K562 (cell line): ENCODE data around the gene DYRK4.

ENCODE experiments used
- SMC3 ChIP-seq: conservative IDR thresholded peaks from 2 replicates; pipeline ENCODE4 v1.6.1; 2011; ENCODE audit warnings: low read depth, low read length, improper control_type of control experiment; ENCODE audit not compliant: insufficient read depth
- TF ChIP-seq, protein P1 (sequence below): sonication (generic); formaldehyde crosslinking; IDR thresholded peaks from 2 replicates; pipeline ENCODE4 v1.8.0; 2023; ENCODE audit warnings: missing genetic modification reagents, mild to moderate bottlenecking, borderline replicate concordance
- TF ChIP-seq, protein P2 (sequence below): fragments of 450-650 bp; formaldehyde crosslinking; IDR thresholded peaks from 2 replicates; pipeline ENCODE4 v1.4.0; 2022; ENCODE audit warnings: missing genetic modification characterization

DNA sequence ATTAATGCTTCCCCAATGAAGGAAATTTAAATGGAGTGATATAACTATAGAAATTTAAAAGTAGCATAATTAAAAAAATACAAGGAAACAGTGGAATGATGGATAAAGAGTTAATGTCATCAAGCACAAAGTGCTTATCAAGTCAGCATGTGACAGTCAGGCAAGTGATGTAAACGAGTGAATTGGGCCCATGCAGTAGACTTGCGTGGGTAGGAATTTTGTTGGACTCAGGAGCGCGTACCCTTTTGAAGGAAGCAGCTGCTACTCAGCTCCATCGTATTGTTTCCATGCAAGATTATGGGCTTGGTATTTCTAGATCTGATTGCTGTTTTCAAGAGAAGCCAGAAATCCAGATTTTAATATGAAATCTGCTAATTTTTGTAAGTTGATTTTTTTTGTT is 4.4 kb upstream of the DYRK4 start:
- TF ChIP-seq, protein P1, sequence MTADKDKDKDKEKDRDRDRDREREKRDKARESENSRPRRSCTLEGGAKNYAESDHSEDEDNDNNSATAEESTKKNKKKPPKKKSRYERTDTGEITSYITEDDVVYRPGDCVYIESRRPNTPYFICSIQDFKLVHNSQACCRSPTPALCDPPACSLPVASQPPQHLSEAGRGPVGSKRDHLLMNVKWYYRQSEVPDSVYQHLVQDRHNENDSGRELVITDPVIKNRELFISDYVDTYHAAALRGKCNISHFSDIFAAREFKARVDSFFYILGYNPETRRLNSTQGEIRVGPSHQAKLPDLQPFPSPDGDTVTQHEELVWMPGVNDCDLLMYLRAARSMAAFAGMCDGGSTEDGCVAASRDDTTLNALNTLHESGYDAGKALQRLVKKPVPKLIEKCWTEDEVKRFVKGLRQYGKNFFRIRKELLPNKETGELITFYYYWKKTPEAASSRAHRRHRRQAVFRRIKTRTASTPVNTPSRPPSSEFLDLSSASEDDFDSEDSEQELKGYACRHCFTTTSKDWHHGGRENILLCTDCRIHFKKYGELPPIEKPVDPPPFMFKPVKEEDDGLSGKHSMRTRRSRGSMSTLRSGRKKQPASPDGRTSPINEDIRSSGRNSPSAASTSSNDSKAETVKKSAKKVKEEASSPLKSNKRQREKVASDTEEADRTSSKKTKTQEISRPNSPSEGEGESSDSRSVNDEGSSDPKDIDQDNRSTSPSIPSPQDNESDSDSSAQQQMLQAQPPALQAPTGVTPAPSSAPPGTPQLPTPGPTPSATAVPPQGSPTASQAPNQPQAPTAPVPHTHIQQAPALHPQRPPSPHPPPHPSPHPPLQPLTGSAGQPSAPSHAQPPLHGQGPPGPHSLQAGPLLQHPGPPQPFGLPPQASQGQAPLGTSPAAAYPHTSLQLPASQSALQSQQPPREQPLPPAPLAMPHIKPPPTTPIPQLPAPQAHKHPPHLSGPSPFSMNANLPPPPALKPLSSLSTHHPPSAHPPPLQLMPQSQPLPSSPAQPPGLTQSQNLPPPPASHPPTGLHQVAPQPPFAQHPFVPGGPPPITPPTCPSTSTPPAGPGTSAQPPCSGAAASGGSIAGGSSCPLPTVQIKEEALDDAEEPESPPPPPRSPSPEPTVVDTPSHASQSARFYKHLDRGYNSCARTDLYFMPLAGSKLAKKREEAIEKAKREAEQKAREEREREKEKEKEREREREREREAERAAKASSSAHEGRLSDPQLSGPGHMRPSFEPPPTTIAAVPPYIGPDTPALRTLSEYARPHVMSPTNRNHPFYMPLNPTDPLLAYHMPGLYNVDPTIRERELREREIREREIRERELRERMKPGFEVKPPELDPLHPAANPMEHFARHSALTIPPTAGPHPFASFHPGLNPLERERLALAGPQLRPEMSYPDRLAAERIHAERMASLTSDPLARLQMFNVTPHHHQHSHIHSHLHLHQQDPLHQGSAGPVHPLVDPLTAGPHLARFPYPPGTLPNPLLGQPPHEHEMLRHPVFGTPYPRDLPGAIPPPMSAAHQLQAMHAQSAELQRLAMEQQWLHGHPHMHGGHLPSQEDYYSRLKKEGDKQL, result no peak
- TF ChIP-seq, protein P2, sequence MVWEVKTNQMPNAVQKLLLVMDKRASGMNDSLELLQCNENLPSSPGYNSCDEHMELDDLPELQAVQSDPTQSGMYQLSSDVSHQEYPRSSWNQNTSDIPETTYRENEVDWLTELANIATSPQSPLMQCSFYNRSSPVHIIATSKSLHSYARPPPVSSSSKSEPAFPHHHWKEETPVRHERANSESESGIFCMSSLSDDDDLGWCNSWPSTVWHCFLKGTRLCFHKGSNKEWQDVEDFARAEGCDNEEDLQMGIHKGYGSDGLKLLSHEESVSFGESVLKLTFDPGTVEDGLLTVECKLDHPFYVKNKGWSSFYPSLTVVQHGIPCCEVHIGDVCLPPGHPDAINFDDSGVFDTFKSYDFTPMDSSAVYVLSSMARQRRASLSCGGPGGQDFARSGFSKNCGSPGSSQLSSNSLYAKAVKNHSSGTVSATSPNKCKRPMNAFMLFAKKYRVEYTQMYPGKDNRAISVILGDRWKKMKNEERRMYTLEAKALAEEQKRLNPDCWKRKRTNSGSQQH (CRISPR knock-in tag), result no peak
- no peak for TF ChIP-seq SMC3
